Endothelial cell of umbilical vein (primary cell): Measurements from ENCODE around the gene CYGB.

Experiments used
- CTCF ChIP-seq, 2 donors: IDR thresholded peaks; 1 replicate in 1 of 2; 2 replicates in 1 of 2; pipeline ENCODE4 v1.5.1; 2011; ENCODE audit warnings: low read length in 2 of 2, mild to moderate bottlenecking in 2 of 2, moderate library complexity in 2 of 2, control low read depth in 1 of 2, inconsistent platforms in 1 of 2, low read depth in 1 of 2; ENCODE audit not compliant: insufficient read depth in 1 of 2; ENCODE audit errors: extremely low read depth in 1 of 2
- POLR2A ChIP-seq: IDR thresholded peaks from 2 replicates; pipeline ENCODE4 v1.6.1; 2012; ENCODE audit warnings: low read depth, mild to moderate bottlenecking, control low read depth, low read length

DNA sequence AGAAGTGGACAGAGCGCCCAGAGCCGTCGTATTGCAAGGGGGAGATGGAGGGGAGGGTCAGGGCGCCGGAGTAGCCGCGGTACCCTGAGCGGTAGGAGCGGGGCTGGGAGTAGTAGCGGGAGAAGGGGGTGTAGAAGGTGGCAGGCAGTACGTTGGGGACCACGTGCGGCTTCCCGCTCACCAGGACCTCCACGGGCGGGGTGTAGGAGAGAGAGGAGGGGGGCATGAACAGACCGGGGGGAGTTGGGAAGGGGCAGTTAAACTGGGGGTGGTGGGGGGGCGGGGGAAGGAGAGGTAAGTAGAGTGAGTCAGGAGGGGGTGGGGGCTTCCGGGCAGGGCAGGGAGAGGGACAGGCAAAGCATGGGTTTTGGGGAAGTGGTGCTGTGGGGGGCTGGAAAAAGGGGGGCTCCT is 31.3 kb upstream of the CYGB start:
- TF ChIP-seq CTCF (IDR thresholded peaks at IDR 0.05; ENCODE audit: extremely low read depth in 1 of 2, insufficient read depth in 1 of 2, low read depth in 1 of 2, low read length in 2 of 2), result no peak
- TF ChIP-seq POLR2A, result no peak
